ENCODE results near the gene GRM3. TPM values are rescaled to one million over a fixed set of nuclear protein-coding genes. Genes with fewer than 3 reads are reported as not detected.

Gene GRM3
- polyA plus RNA-seq, 1 experiment = not detected

GRCh38 chr7:86867163-86867762, 223.6 kb downstream of the GRM3 start:
- ChIA-PET POLR2A (no interaction called here), CTCF (no interaction called here)
- no peaks in the 10 kb centered on the region; the same call in 1 of the 2 replicates for H3K9me3 ChIP-seq (ENCODE audit: control insufficient read depth, insufficient read depth, low read length)
- no peak for TF ChIP-seq CTCF (IDR thresholded peaks at IDR 0.05; ENCODE audit: low read depth, low read length)
- H3K27ac ChIP-seq (ENCODE audit: low read depth, low read length) = no peak overlapping the region
- no peak overlapping the region for H3K4me3 ChIP-seq (ENCODE audit: low read depth, low read length)
- no peaks in the 10 kb centered on the region for H3K27me3 ChIP-seq (ENCODE audit: control insufficient read depth, insufficient read depth, low read length)
- DNase-seq (ENCODE audit: low read depth, low spot score) = no peak

- H3K27me3 ChIP-seq (ENCODE audit: control insufficient read depth, insufficient read depth, low read length) = no peaks in the 10 kb centered on the region
- H3K9me3 ChIP-seq (ENCODE audit: control insufficient read depth, insufficient read depth, low read length) = no peaks in the 10 kb centered on the region
- DNase-seq (ENCODE audit: low read depth, low spot score) = no peak
- H3K27ac ChIP-seq (ENCODE audit: low read depth, low read length) = no peak overlapping the region
- H3K4me3 ChIP-seq (ENCODE audit: low read depth, low read length) = no peak overlapping the region
- no peak for TF ChIP-seq CTCF (IDR thresholded peaks at IDR 0.05; ENCODE audit: low read depth, low read length)
- POLR2A ChIA-PET = no interaction called here
- CTCF ChIA-PET = no interaction called here
Measured at GRCh38 chr7:86876146-86876545, 232.4 kb downstream of the GRM3 start.

GRCh38 chr7:86884152-86884551, 240.4 kb downstream of the GRM3 start:
- Histone ChIP-seq H3K4me3 (ENCODE audit: low read depth, low read length) (no peak overlapping the region), H3K9me3 (ENCODE audit: control insufficient read depth, insufficient read depth, low read length) (no peaks in the 10 kb centered on the region), H3K27ac (ENCODE audit: low read depth, low read length) (no peak overlapping the region), H3K27me3 (ENCODE audit: control insufficient read depth, insufficient read depth, low read length) (no peaks in the 10 kb centered on the region)
- no peak for DNase-seq (ENCODE audit: low read depth, low spot score)
- ChIA-PET CTCF (no interaction called here), POLR2A (no interaction called here)
- no peak for TF ChIP-seq CTCF (IDR thresholded peaks at IDR 0.05; ENCODE audit: low read depth, low read length)

- TF ChIP-seq CTCF (IDR thresholded peaks at IDR 0.05; ENCODE audit: low read depth, low read length) = no peak
- ChIA-PET CTCF (no interaction called here), POLR2A (no interaction called here)
- no peak for DNase-seq (ENCODE audit: low read depth, low spot score)
- Histone ChIP-seq H3K9me3 (ENCODE audit: control insufficient read depth, insufficient read depth, low read length) (no peaks in the 10 kb centered on the region), H3K27ac (ENCODE audit: low read depth, low read length) (no peak overlapping the region), H3K27me3 (ENCODE audit: control insufficient read depth, insufficient read depth, low read length) (no peaks in the 10 kb centered on the region), H3K4me3 (ENCODE audit: low read depth, low read length) (no peak overlapping the region)
Measured at GRCh38 chr7:86889501-86889900, 245.8 kb downstream of the GRM3 start.

- ChIA-PET POLR2A (no interaction called here), CTCF (interaction anchor here (0.6 kb wide), 1 partner anchor 1003 kb away, joined by 3 read pairs; no protein-coding TSS in a partner anchor)
Measured at GRCh38 chr7:86898171-86898570, 254.5 kb downstream of the GRM3 start.

More at GRCh38 chr7:86898171-86898570, 254.5 kb downstream of the GRM3 start:
- H3K9me3 ChIP-seq (ENCODE audit: control insufficient read depth, insufficient read depth, low read length) = no peaks in the 10 kb centered on the region
- H3K4me3 ChIP-seq (ENCODE audit: low read depth, low read length) = no peak overlapping the region
- DNase-seq (ENCODE audit: low read depth, low spot score) = no peak
- TF ChIP-seq CTCF (IDR thresholded peaks at IDR 0.05; ENCODE audit: low read depth, low read length) = no peak
- H3K27ac ChIP-seq (ENCODE audit: low read depth, low read length) = no peak overlapping the region
- no peaks in the 10 kb centered on the region for H3K27me3 ChIP-seq (ENCODE audit: control insufficient read depth, insufficient read depth, low read length)
